GM12878 (cell line): ENCODE data around the gene HOXB6. TPM values are rescaled to one million over a fixed set of nuclear protein-coding genes. Genes with fewer than 3 reads are reported as not detected.

Experiments
- ATAC-seq: fragments of 200-7000 bp; cut with Tn5 transposase; 3 replicates; pipeline ENCODE4 v1.9.1; 2020; ENCODE audit warnings: mild to moderate bottlenecking, moderate library complexity
- BruUV-seq: library from RNA; stranded (reverse); fragments of 400-500 nt; replicated peaks from 2 replicates; lab custom pipeline; 2021; lab: Mats Ljungman, UMichigan
- CTCF ChIA-PET: fragments of 300-600 bp; sonication (Branson Sonifier 250); formaldehyde crosslinking; extraction: SDS; loops from one replicate; lab custom pipeline; 2021; ENCODE audit warnings: inconsistent platforms; lab: Yijun Ruan, JAX
- POLR2A ChIA-PET: fragments of 350-600 bp; formaldehyde crosslinking; extraction: SDS; loops from one replicate; lab custom pipeline; 2021; ENCODE audit warnings: inconsistent platforms; lab: Charles Lee
- RAD21 ChIA-PET: fragments of 300-600 bp; sonication (Branson Sonifier 250); formaldehyde crosslinking; loops from one replicate; lab custom pipeline; 2023; ENCODE audit warnings: antibody characterized with exemption; ENCODE audit not compliant: unreplicated experiment; lab: Charles Lee
- SMC1A ChIA-PET: fragments of 300-600 bp; sonication (Branson Sonifier 250); formaldehyde crosslinking; loops from one replicate; lab custom pipeline; 2023; ENCODE audit not compliant: unreplicated experiment, uncharacterized antibody; lab: Charles Lee
- DNase-seq: peaks from one replicate; pipeline ENCODE4 v3.0.0-alpha.2; 2011; ENCODE audit warnings: low read depth, low spot score
- FAIRE-seq: peaks from 3 replicates; lab custom pipeline; 2011; peaks lifted over from hg19 to GRCh38; lab: Jason Lieb, UNC
- H2AFZ ChIP-seq: 2 replicates; pipeline ENCODE4 v1.6.0; 2011; ENCODE audit warnings: low read depth, low read length, control low read depth; ENCODE audit not compliant: control insufficient read depth
- H3K27ac ChIP-seq: 2 replicates; pipeline ENCODE4 v1.5.1; 2011; ENCODE audit warnings: control low read depth; ENCODE audit not compliant: control insufficient read depth, insufficient read depth
- H3K27me3 ChIP-seq, 2 experiments: replicated peaks in 1 of 2; 2 replicates each; pipeline versions ENCODE4 v1.6.0 to v1.6.1; 2011; ENCODE audit warnings: low read length in 1 of 2; ENCODE audit not compliant: control insufficient read depth in 2 of 2, insufficient read depth in 2 of 2
- H3K36me3 ChIP-seq, 2 experiments: 2 replicates each; pipeline ENCODE4 v1.5.1; 2011; ENCODE audit warnings: low read length in 1 of 2; ENCODE audit not compliant: control insufficient read depth in 2 of 2, insufficient read depth in 2 of 2
- H3K4me1 ChIP-seq: 2 replicates; pipeline ENCODE4 v1.6.1; 2011; ENCODE audit warnings: mild to moderate bottlenecking, low read length, moderate library complexity, mixed read lengths; ENCODE audit not compliant: control insufficient read depth, insufficient read depth
- H3K4me2 ChIP-seq: 2 replicates; pipeline ENCODE4 v1.6.0; 2011; ENCODE audit warnings: control low read depth; ENCODE audit not compliant: control insufficient read depth, insufficient read depth
- H3K4me3 ChIP-seq: fragments of 200-600 bp; sonication (generic); 2 replicates; pipeline ENCODE4 v1.5.1; 2016
- H3K79me2 ChIP-seq: 2 replicates; pipeline ENCODE4 v1.6.0; 2011; ENCODE audit warnings: low read length; ENCODE audit not compliant: control insufficient read depth, insufficient read depth
- H3K9ac ChIP-seq: 2 replicates; pipeline ENCODE4 v1.8.0; 2011; ENCODE audit warnings: low read length, control low read depth, mixed read lengths; ENCODE audit not compliant: control insufficient read depth, insufficient read depth
- H3K9me3 ChIP-seq: replicated peaks from 3 replicates; pipeline ENCODE4 v1.5.1; 2011; ENCODE audit warnings: mild to moderate bottlenecking, low read length; ENCODE audit not compliant: control insufficient read depth, insufficient read depth
- H4K20me1 ChIP-seq: 2 replicates; pipeline ENCODE4 v1.6.0; 2011; ENCODE audit not compliant: control insufficient read depth, insufficient read depth
- BCL11A ChIP-seq: IDR thresholded peaks from 2 replicates; pipeline ENCODE4 v1.6.1; 2011; ENCODE audit warnings: low read depth, low read length
- NBN ChIP-seq: fragments of 450-650 bp; IDR thresholded peaks from 2 replicates; pipeline ENCODE4 v1.6.1; 2016
- NR2F1 ChIP-seq: fragments of 450-650 bp; conservative IDR thresholded peaks from 2 replicates; pipeline ENCODE4 v1.6.1; 2017; ENCODE audit warnings: mild to moderate bottlenecking
- ZZZ3 ChIP-seq: IDR thresholded peaks from 2 replicates; pipeline ENCODE4 v1.6.1; 2011; ENCODE audit warnings: low read depth; ENCODE audit not compliant: control insufficient read depth, insufficient read length
- WGBS: methylation state at CpG from one replicate; pipeline ENCODE4 v1.1.6; 2016; ENCODE audit warnings: low lambda C conversion rate; ENCODE audit not compliant: insufficient replicate concordance, insufficient coverage; ENCODE audit errors: missing lambda C conversion rate; 5-methylcytosine and 5-hydroxymethylcytosine counted together
- in situ Hi-C: fragments of 300-500 bp; cut with MboI; formaldehyde crosslinking; loops from 9 replicates; pipeline ENCODE4 v1.14.3; 2018; ENCODE audit warnings: mixed read lengths
- intact Hi-C: fragments of 100-400 bp; cut with micrococcal nuclease; formaldehyde crosslinking; loops from one replicate; pipeline ENCODE4 v1.14.2; 2022; ENCODE audit not compliant: unreplicated experiment
- polyA plus RNA-seq, 11 experiments: library from polyadenylated mRNA; depleted of rRNA in 4 of 11; unstranded in 6 of 11; stranded (reverse) in 5 of 11; fragments of >200 nt; fragmentation: Nextera tagmentation in 4 of 11; fragmentation: Illumina TruSeq in 1 of 11; extraction: Ambion mirVana in 4 of 11; extraction: Trizol in 1 of 11; gene quantifications; 1 replicate in 1 of 11; 2 replicates in 10 of 11; pipeline versions ENCODE4 v1.2.1 to v1.2.3, GENCODE V29; 2011 to 2016; ENCODE audit warnings: inconsistent platforms in 2 of 11, missing spikeins in 2 of 11, low read depth in 1 of 11
- total RNA-seq, 4 experiments: library from RNA; depleted of rRNA in 3 of 4; stranded (reverse); fragments of >200 nt in 3 of 4; fragmentation: Illumina TruSeq in 1 of 4; extraction: Trizol in 1 of 4; gene quantifications; 2 replicates each; pipeline versions ENCODE4 v1.2.1 to v1.2.3, GENCODE V29; 2013 to 2021
- TF ChIP-seq, protein P1 (sequence below): IDR thresholded peaks from 2 replicates; pipeline ENCODE4 v1.6.1; 2012; ENCODE audit warnings: low read depth, low read length, improper control_type of control experiment
- TF ChIP-seq, protein P2 (sequence below): fragments of 450-650 bp; IDR thresholded peaks from 2 replicates; pipeline ENCODE4 v1.6.1; 2017; ENCODE audit warnings: mild to moderate bottlenecking, moderate library complexity

HOXB6 gene
- total and polyA plus RNA-seq, 10 of the 15 experiments (the other 5 are each of a cell fraction or from before 2014, with no cell fraction given), result 0.04 to 0.51 (median 0.09) TPM; not detected in 2

DNA sequence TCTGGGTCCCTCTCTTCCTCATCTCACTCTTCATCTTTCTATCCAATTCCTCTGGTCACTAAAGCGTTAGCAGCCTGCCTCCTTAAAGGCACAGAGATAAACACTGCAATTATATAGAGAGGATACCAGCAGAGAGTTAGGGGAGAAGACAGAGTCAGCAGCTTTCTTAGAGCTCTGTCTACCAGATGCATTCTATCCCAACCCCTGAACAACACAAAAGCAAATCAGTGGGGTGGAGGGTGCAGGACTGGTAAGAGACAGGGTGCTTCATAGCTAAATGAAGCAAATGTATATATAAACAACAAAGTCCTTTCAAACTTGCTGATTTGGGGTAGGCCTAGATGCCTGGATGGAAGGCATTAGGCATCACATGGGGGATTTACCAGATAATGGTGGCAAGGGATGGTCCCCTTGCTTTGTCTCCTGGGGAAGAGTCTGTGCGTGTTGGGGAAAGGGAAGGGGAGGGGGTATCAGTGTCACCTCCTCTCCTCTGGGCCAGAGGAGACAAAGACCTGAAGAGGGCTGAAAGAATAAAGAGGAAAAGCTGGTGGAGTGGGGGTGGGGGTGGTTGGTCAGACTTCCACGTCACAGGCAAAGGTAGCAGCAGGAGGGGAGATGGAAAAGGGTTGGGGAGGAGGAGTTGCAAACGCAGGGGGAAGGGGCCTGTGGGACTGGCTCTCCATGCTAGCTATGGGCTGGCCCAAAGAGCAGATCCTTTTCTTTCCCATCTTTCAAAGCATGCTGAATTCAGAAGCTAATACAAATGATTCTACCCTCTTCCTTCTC, 38.7 kb downstream of the HOXB6 start:
- H3K9ac ChIP-seq, result no peak overlapping the region
- H3K4me3 ChIP-seq, result no peak overlapping the region
- no peak overlapping the region for H3K27ac ChIP-seq
- ChIA-PET RAD21 (interaction anchor here (1.1 kb wide), 1 partner anchor 17 kb away, joined by 3 read pairs; no protein-coding TSS in a partner anchor), POLR2A (interaction anchor here (1.2 kb wide), 1 partner anchor 20 kb away, joined by 3 read pairs; no protein-coding TSS in a partner anchor), CTCF (no interaction called here), SMC1A (interaction anchor here (0.6 to 1.3 kb wide), 5 partner anchors 9 to 271 kb away, joined by 3 to 7 read pairs (median 3); no protein-coding TSS in a partner anchor)
- no peak overlapping the region for H3K4me2 ChIP-seq
- no peak for DNase-seq
- no peak overlapping the region for H2AFZ ChIP-seq
- no peaks in the 10 kb centered on the region for H3K27me3 ChIP-seq
- no peaks in the 10 kb centered on the region for H3K9me3 ChIP-seq
- in situ Hi-C loops, result no loop called here
- WGBS, result 33% methylated on average over 3 of the region's 4 CpGs
- no peak for FAIRE-seq
- BruUV-seq, result no TSS peak
- no peaks in the 10 kb centered on the region for H4K20me1 ChIP-seq
- intact Hi-C loops, result no loop called here
- no peaks in the 10 kb centered on the region; a peak in 1 of 4 replicates for H3K36me3 ChIP-seq
- H3K79me2 ChIP-seq, result no peaks in the 10 kb centered on the region
- ATAC-seq, result no peak
- H3K4me1 ChIP-seq, result no peaks in the 10 kb centered on the region
- no peak for TF ChIP-seq NR2F1
- no peak for TF ChIP-seq BCL11A
- TF ChIP-seq, protein P1, sequence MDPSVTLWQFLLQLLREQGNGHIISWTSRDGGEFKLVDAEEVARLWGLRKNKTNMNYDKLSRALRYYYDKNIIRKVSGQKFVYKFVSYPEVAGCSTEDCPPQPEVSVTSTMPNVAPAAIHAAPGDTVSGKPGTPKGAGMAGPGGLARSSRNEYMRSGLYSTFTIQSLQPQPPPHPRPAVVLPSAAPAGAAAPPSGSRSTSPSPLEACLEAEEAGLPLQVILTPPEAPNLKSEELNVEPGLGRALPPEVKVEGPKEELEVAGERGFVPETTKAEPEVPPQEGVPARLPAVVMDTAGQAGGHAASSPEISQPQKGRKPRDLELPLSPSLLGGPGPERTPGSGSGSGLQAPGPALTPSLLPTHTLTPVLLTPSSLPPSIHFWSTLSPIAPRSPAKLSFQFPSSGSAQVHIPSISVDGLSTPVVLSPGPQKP, result no peak
- TF ChIP-seq ZZZ3, result no peak
- TF ChIP-seq, protein P2, sequence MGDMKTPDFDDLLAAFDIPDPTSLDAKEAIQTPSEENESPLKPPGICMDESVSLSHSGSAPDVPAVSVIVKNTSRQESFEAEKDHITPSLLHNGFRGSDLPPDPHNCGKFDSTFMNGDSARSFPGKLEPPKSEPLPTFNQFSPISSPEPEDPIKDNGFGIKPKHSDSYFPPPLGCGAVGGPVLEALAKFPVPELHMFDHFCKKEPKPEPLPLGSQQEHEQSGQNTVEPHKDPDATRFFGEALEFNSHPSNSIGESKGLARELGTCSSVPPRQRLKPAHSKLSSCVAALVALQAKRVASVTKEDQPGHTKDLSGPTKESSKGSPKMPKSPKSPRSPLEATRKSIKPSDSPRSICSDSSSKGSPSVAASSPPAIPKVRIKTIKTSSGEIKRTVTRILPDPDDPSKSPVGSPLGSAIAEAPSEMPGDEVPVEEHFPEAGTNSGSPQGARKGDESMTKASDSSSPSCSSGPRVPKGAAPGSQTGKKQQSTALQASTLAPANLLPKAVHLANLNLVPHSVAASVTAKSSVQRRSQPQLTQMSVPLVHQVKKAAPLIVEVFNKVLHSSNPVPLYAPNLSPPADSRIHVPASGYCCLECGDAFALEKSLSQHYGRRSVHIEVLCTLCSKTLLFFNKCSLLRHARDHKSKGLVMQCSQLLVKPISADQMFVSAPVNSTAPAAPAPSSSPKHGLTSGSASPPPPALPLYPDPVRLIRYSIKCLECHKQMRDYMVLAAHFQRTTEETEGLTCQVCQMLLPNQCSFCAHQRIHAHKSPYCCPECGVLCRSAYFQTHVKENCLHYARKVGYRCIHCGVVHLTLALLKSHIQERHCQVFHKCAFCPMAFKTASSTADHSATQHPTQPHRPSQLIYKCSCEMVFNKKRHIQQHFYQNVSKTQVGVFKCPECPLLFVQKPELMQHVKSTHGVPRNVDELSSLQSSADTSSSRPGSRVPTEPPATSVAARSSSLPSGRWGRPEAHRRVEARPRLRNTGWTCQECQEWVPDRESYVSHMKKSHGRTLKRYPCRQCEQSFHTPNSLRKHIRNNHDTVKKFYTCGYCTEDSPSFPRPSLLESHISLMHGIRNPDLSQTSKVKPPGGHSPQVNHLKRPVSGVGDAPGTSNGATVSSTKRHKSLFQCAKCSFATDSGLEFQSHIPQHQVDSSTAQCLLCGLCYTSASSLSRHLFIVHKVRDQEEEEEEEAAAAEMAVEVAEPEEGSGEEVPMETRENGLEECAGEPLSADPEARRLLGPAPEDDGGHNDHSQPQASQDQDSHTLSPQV, result no peak
- TF ChIP-seq NBN, result no peak
- TF ChIP-seq, all 136 proteins: peak for 0
